WTC11 (cell line): ENCODE results near the gene CNTNAP5. TPM values are rescaled to one million over a fixed set of nuclear protein-coding genes. Genes with fewer than 3 reads are reported as not detected.

Experiments used
- ATAC-seq: fragments of 200-7000 bp; cut with Tn5 transposase; 2 replicates; pipeline ENCODE4 v1.10.0; 2021; ENCODE audit warnings: mild to moderate bottlenecking, moderate library complexity
- CTCF ChIA-PET: fragments of 300-600 bp; sonication (Branson Sonifier 250); formaldehyde crosslinking; loops from one replicate; lab custom pipeline; 2021; ENCODE audit warnings: antibody characterized with exemption; lab: Charles Lee
- POLR2A ChIA-PET: fragments of 350-600 bp; sonication (Branson Sonifier 250); formaldehyde crosslinking; loops from one replicate; lab custom pipeline; 2021; ENCODE audit warnings: antibody characterized with exemption; lab: Charles Lee
- DNase-seq: peaks from one replicate; pipeline ENCODE4 v3.0.0; 2021; ENCODE audit warnings: low spot score
- H3K27ac Mint-ChIP-seq: 2 replicates; pipeline ENCODE4 v1.8.0; 2021; ENCODE audit warnings: mixed read lengths
- H3K27me3 Mint-ChIP-seq: 2 replicates; pipeline ENCODE4 v1.8.0; 2021; ENCODE audit warnings: low read depth, mild to moderate bottlenecking, moderate library complexity, mixed read lengths
- H3K36me3 Mint-ChIP-seq: 2 replicates; pipeline ENCODE4 v1.8.0; 2021; ENCODE audit warnings: mixed read lengths
- H3K4me1 Mint-ChIP-seq: 2 replicates; pipeline ENCODE4 v1.8.0; 2022; ENCODE audit warnings: mixed read lengths
- H3K4me3 Mint-ChIP-seq: 2 replicates; pipeline ENCODE4 v1.8.0; 2021; ENCODE audit warnings: mild to moderate bottlenecking, moderate library complexity, mixed read lengths
- H3K9me3 Mint-ChIP-seq: 2 replicates; pipeline ENCODE4 v1.8.0; 2021; ENCODE audit warnings: mixed read lengths
- JAZF1 ChIP-seq: fragments of 250-450 bp; sonication (Bioruptor Pico); IDR thresholded peaks from 2 replicates; pipeline ENCODE4 v1.9.0; 2021; ENCODE audit warnings: moderate library complexity, mild to moderate bottlenecking, inconsistent platforms
- NFYB ChIP-seq: sonication (generic); formaldehyde crosslinking; conservative IDR thresholded peaks from 2 replicates; pipeline ENCODE4 v1.8.0; 2022; ENCODE audit warnings: low read depth, missing genetic modification reagents
- RELA ChIP-seq: sonication (generic); formaldehyde crosslinking; IDR thresholded peaks from 2 replicates; pipeline ENCODE4 v1.8.1; 2022; ENCODE audit warnings: missing genetic modification reagents, mild to moderate bottlenecking, borderline replicate concordance
- total RNA-seq: library from RNA; stranded (reverse); gene quantifications from 3 replicates; pipeline ENCODE4 v1.2.3, GENCODE V29; 2021
- TF ChIP-seq, protein P1 (sequence below): sonication (generic); formaldehyde crosslinking; IDR thresholded peaks from 2 replicates; pipeline ENCODE4 v1.8.1; 2022; ENCODE audit warnings: missing genetic modification reagents, borderline replicate concordance
- TF ChIP-seq, protein P2 (sequence below): sonication (generic); formaldehyde crosslinking; IDR thresholded peaks from 2 replicates; pipeline ENCODE4 v1.8.1; 2023; ENCODE audit warnings: mild to moderate bottlenecking, missing genetic modification reagents, borderline replicate concordance
- TF ChIP-seq, protein P3 (sequence below): sonication (generic); formaldehyde crosslinking; IDR thresholded peaks from 2 replicates; pipeline ENCODE4 v1.8.0; 2022; ENCODE audit warnings: mild to moderate bottlenecking, missing genetic modification reagents
- TF ChIP-seq, protein P4 (sequence below): sonication (generic); formaldehyde crosslinking; IDR thresholded peaks from 2 replicates; pipeline ENCODE4 v1.8.0; 2023; ENCODE audit warnings: missing genetic modification reagents, mild to moderate bottlenecking, borderline replicate concordance
- TF ChIP-seq, protein P5 (sequence below): sonication (generic); formaldehyde crosslinking; IDR thresholded peaks from 2 replicates; pipeline ENCODE4 v1.8.1; 2022; ENCODE audit warnings: low read depth, mild to moderate bottlenecking, moderate library complexity, missing genetic modification reagents, borderline replicate concordance
- TF ChIP-seq, protein P6 (sequence below): fragments of 250-450 bp; sonication (Bioruptor Pico); IDR thresholded peaks from 2 replicates; pipeline ENCODE4 v1.9.0; 2021; ENCODE audit warnings: mild to moderate bottlenecking
- TF ChIP-seq, protein P7 (sequence below): sonication (generic); formaldehyde crosslinking; IDR thresholded peaks from 2 replicates; pipeline ENCODE4 v1.8.0; 2023; ENCODE audit warnings: missing genetic modification reagents

Gene CNTNAP5
- total RNA-seq, 1 experiment from 2014 or later, result 0.22 TPM

DNA sequence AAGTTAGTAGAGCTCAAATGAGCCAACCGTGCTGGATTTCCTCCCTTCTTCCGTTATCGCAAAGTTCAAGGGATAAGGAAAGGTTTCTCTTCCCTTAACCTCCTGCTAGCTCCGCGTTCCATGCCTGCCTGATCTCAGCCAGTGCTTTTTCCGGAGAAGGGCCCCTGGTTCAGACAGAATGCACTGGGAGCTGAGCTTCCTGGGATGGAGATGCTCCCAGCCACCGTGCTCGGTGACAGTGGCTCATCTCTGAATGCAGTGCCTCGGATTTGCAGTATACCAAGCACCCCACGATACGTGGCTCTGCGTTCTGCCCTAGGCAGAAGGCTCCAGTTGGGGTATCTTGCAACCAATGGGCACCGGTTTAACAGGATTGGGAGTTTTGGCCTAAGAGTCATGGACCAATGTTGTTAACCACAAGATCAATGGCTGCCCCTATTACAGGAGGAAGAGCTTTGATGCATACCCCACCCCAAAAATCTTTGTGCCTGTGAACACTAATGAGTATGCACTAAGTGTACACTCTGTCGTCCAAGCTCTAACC, 876 bp downstream of the CNTNAP5 start:
- peaks cover 57% of the 10 kb centered on the region for H3K27me3 Mint-ChIP-seq
- H3K36me3 Mint-ChIP-seq, result no peaks in the 10 kb centered on the region
- no peak for DNase-seq
- H3K4me3 Mint-ChIP-seq, result peak overlapping the region; percentile 85
- POLR2A ChIA-PET, result no interaction called here
- no peak overlapping the region for H3K27ac Mint-ChIP-seq
- ATAC-seq, result no peak
- CTCF ChIA-PET, result interaction anchor here (1.0 to 2.2 kb wide), 5 partner anchors 32 to 784 kb away, joined by 3 to 13 read pairs (median 5); no protein-coding TSS in a partner anchor
- H3K9me3 Mint-ChIP-seq, result no peaks in the 10 kb centered on the region
- TF ChIP-seq NFYB (CRISPR knock-in tag), result no peak
- TF ChIP-seq, protein P1, sequence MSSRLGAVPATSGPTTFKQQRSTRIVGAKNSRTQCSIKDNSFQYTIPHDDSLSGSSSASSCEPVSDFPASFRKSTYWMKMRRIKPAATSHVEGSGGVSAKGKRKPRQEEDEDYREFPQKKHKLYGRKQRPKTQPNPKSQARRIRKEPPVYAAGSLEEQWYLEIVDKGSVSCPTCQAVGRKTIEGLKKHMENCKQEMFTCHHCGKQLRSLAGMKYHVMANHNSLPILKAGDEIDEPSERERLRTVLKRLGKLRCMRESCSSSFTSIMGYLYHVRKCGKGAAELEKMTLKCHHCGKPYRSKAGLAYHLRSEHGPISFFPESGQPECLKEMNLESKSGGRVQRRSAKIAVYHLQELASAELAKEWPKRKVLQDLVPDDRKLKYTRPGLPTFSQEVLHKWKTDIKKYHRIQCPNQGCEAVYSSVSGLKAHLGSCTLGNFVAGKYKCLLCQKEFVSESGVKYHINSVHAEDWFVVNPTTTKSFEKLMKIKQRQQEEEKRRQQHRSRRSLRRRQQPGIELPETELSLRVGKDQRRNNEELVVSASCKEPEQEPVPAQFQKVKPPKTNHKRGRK (CRISPR knock-in tag), result no peak
- TF ChIP-seq, protein P2, sequence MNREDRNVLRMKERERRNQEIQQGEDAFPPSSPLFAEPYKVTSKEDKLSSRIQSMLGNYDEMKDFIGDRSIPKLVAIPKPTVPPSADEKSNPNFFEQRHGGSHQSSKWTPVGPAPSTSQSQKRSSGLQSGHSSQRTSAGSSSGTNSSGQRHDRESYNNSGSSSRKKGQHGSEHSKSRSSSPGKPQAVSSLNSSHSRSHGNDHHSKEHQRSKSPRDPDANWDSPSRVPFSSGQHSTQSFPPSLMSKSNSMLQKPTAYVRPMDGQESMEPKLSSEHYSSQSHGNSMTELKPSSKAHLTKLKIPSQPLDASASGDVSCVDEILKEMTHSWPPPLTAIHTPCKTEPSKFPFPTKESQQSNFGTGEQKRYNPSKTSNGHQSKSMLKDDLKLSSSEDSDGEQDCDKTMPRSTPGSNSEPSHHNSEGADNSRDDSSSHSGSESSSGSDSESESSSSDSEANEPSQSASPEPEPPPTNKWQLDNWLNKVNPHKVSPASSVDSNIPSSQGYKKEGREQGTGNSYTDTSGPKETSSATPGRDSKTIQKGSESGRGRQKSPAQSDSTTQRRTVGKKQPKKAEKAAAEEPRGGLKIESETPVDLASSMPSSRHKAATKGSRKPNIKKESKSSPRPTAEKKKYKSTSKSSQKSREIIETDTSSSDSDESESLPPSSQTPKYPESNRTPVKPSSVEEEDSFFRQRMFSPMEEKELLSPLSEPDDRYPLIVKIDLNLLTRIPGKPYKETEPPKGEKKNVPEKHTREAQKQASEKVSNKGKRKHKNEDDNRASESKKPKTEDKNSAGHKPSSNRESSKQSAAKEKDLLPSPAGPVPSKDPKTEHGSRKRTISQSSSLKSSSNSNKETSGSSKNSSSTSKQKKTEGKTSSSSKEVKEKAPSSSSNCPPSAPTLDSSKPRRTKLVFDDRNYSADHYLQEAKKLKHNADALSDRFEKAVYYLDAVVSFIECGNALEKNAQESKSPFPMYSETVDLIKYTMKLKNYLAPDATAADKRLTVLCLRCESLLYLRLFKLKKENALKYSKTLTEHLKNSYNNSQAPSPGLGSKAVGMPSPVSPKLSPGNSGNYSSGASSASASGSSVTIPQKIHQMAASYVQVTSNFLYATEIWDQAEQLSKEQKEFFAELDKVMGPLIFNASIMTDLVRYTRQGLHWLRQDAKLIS, result no peak
- H3K4me1 Mint-ChIP-seq, result peaks cover 17% of the 10 kb centered on the region

DNA sequence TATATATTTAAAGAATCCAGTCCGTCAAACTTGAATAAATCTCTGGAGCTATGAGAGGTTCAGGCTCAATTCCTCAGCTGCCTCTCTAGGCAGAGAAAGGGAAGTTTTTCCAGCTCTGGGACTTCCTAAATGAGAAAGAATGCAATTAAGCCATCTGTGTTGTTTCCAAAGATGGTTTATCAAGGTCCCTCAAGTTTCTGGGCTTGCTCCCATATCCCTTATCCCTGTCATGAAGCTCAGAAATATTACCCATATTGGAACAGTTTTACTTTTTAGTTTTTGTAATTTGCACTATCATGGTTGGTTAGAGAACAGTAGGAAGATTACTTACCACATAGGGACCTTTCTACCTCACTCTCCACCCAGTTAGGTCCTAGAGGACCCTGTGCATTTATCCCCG, 1.4 kb downstream of the CNTNAP5 start:
- peaks cover 17% of the 10 kb centered on the region for H3K4me1 Mint-ChIP-seq
- DNase-seq, result no peak
- ChIA-PET POLR2A (no interaction called here), CTCF (interaction anchor here (0.6 to 2.2 kb wide), 4 partner anchors 260 to 814 kb away, joined by 3 to 13 read pairs (median 3); no protein-coding TSS in a partner anchor)
- no peaks in the 10 kb centered on the region for H3K9me3 Mint-ChIP-seq
- H3K27ac Mint-ChIP-seq, result no peak overlapping the region
- H3K27me3 Mint-ChIP-seq, result peaks cover 52% of the 10 kb centered on the region
- no peak for TF ChIP-seq JAZF1 (CRISPR knock-in tag)
- TF ChIP-seq RELA (CRISPR knock-in tag), result no peak
- TF ChIP-seq, protein P3, sequence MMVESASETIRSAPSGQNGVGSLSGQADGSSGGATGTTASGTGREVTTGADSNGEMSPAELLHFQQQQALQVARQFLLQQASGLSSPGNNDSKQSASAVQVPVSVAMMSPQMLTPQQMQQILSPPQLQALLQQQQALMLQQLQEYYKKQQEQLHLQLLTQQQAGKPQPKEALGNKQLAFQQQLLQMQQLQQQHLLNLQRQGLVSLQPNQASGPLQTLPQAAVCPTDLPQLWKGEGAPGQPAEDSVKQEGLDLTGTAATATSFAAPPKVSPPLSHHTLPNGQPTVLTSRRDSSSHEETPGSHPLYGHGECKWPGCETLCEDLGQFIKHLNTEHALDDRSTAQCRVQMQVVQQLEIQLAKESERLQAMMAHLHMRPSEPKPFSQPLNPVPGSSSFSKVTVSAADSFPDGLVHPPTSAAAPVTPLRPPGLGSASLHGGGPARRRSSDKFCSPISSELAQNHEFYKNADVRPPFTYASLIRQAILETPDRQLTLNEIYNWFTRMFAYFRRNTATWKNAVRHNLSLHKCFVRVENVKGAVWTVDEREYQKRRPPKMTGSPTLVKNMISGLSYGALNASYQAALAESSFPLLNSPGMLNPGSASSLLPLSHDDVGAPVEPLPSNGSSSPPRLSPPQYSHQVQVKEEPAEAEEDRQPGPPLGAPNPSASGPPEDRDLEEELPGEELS (CRISPR knock-in tag), result no peak
- TF ChIP-seq, protein P4, sequence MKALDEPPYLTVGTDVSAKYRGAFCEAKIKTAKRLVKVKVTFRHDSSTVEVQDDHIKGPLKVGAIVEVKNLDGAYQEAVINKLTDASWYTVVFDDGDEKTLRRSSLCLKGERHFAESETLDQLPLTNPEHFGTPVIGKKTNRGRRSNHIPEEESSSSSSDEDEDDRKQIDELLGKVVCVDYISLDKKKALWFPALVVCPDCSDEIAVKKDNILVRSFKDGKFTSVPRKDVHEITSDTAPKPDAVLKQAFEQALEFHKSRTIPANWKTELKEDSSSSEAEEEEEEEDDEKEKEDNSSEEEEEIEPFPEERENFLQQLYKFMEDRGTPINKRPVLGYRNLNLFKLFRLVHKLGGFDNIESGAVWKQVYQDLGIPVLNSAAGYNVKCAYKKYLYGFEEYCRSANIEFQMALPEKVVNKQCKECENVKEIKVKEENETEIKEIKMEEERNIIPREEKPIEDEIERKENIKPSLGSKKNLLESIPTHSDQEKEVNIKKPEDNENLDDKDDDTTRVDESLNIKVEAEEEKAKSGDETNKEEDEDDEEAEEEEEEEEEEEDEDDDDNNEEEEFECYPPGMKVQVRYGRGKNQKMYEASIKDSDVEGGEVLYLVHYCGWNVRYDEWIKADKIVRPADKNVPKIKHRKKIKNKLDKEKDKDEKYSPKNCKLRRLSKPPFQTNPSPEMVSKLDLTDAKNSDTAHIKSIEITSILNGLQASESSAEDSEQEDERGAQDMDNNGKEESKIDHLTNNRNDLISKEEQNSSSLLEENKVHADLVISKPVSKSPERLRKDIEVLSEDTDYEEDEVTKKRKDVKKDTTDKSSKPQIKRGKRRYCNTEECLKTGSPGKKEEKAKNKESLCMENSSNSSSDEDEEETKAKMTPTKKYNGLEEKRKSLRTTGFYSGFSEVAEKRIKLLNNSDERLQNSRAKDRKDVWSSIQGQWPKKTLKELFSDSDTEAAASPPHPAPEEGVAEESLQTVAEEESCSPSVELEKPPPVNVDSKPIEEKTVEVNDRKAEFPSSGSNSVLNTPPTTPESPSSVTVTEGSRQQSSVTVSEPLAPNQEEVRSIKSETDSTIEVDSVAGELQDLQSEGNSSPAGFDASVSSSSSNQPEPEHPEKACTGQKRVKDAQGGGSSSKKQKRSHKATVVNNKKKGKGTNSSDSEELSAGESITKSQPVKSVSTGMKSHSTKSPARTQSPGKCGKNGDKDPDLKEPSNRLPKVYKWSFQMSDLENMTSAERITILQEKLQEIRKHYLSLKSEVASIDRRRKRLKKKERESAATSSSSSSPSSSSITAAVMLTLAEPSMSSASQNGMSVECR (CRISPR knock-in tag), result no peak
- ATAC-seq, result no peak
- peak overlapping the region; percentile 85; the same call in 1 of the 2 replicates for H3K4me3 Mint-ChIP-seq
- H3K36me3 Mint-ChIP-seq, result no peaks in the 10 kb centered on the region

DNA sequence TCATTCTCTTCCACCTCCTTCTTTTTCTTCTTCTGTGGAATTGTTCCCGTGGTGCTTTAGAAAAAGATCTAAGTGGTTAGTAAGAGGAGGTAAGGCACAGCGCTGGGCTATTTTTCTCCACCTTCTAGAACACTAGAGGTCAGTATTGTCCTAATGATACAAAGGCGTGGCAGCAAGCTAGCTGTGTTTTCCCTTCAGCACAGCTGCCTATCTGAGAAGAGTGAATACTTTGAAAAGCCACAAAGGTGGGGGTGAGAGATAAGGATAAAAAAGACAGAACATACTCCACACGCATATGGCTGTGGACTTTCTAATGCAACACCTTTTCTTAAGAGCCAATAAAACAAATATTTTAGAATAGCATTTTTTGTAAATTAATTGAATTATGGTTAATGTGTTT, 2.1 kb downstream of the CNTNAP5 start:
- Mint-ChIP-seq H3K4me1 (peaks cover 17% of the 10 kb centered on the region), H3K27me3 (peaks cover 50% of the 10 kb centered on the region), H3K36me3 (no peaks in the 10 kb centered on the region), H3K9me3 (no peaks in the 10 kb centered on the region), H3K4me3 (no peak overlapping the region), H3K27ac (no peak overlapping the region)
- ATAC-seq (peak; percentile 62), DNase-seq (peak; percentile 31)
- ChIA-PET CTCF (interaction anchor here (0.6 to 2.2 kb wide), 5 partner anchors 19 to 813 kb away, joined by 3 to 13 read pairs (median 3); no protein-coding TSS in a partner anchor), POLR2A (no interaction called here)
- TF ChIP-seq, protein P5, sequence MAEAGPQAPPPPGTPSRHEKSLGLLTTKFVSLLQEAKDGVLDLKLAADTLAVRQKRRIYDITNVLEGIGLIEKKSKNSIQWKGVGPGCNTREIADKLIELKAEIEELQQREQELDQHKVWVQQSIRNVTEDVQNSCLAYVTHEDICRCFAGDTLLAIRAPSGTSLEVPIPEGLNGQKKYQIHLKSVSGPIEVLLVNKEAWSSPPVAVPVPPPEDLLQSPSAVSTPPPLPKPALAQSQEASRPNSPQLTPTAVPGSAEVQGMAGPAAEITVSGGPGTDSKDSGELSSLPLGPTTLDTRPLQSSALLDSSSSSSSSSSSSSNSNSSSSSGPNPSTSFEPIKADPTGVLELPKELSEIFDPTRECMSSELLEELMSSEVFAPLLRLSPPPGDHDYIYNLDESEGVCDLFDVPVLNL (CRISPR knock-in tag), result no peak
- TF ChIP-seq, protein P6, sequence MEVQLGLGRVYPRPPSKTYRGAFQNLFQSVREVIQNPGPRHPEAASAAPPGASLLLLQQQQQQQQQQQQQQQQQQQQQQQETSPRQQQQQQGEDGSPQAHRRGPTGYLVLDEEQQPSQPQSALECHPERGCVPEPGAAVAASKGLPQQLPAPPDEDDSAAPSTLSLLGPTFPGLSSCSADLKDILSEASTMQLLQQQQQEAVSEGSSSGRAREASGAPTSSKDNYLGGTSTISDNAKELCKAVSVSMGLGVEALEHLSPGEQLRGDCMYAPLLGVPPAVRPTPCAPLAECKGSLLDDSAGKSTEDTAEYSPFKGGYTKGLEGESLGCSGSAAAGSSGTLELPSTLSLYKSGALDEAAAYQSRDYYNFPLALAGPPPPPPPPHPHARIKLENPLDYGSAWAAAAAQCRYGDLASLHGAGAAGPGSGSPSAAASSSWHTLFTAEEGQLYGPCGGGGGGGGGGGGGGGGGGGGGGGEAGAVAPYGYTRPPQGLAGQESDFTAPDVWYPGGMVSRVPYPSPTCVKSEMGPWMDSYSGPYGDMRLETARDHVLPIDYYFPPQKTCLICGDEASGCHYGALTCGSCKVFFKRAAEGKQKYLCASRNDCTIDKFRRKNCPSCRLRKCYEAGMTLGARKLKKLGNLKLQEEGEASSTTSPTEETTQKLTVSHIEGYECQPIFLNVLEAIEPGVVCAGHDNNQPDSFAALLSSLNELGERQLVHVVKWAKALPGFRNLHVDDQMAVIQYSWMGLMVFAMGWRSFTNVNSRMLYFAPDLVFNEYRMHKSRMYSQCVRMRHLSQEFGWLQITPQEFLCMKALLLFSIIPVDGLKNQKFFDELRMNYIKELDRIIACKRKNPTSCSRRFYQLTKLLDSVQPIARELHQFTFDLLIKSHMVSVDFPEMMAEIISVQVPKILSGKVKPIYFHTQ (CRISPR knock-in tag), result no peak
- TF ChIP-seq, protein P7, sequence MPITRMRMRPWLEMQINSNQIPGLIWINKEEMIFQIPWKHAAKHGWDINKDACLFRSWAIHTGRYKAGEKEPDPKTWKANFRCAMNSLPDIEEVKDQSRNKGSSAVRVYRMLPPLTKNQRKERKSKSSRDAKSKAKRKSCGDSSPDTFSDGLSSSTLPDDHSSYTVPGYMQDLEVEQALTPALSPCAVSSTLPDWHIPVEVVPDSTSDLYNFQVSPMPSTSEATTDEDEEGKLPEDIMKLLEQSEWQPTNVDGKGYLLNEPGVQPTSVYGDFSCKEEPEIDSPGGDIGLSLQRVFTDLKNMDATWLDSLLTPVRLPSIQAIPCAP (CRISPR knock-in tag), result no peak
